Activated gamma-delta T cell (primary cell): ENCODE data around the gene SULF2.
"Not testable (repeated sequence)": the region's sequence is repeated elsewhere in the genome, so short reads cannot be mapped to it uniquely, and the experiment has no call there.

Experiments
- DNase-seq: peaks from one replicate; lab custom pipeline; 2025; lab: John Stamatoyannopoulos, UW

The SULF2 gene

DNA sequence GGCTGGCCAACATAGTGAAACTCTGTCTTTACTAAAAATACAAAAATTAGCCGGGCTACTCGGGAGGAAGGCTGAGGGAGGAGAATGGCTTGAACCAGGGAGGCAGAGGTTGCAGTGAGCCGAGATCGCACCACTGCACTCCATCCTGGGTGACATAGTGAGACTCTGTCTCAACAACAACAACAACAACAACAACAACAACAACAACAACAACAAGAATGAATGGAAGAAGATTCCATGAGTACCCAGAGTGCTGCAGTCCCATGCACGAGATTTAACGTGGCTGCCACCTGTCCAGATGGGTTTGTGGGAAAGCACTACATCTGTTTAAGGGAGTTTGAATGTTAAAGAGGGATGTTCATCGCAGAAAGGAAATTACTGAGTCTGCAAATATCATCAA, 19.7 kb upstream of the SULF2 start:
- DNase-seq = not testable (repeated sequence)

DNA sequence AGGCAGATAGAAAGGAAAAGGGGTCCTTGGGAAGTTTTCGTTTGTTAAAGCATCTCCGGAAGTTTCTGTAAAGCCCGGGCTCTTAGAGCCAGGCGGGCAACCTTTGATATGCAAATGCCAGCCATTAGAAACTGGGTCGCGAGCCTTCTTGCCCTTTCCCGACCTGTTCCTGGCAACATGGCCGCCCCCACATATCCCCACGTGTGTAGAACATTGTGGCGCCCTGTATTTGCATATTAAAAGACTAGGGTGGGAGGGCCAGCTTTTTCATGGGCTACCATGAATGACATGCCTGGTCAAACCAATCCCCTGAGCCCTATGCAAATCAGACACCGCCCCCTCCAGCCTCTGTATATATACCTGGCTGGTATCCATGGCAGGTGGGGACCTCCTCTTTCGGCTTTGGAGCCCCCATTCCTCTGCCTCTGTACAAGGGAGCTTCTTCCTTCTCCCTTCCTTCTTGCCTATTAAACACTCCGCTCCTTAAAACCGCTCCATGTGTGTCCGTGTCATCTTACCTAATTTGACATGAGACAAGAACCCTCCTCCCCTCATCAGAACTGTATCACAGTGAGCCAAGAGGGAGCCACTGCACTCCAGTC, 19.0 kb upstream of the SULF2 start:
- DNase-seq = not testable (repeated sequence)

DNA sequence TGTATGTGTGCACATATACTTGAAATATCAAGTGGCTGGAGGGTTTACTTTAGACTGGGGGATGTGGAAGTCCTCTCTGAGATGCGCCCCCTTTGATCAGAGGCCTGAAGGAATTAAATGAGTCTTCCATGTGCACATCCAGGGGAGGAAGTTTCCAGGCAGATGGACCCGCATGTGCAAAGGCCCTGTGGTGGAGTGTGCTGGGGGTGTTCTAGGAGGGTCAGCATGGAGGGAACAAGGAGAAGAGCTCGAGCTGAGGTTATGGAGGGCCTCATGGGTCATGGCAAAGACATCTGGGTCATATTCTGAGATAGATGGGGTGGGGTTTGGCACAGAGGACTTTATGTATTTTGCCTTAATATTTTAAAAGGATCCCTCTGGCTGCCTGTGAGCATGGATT, 17.7 kb upstream of the SULF2 start:
- DNase-seq = no peak

DNA sequence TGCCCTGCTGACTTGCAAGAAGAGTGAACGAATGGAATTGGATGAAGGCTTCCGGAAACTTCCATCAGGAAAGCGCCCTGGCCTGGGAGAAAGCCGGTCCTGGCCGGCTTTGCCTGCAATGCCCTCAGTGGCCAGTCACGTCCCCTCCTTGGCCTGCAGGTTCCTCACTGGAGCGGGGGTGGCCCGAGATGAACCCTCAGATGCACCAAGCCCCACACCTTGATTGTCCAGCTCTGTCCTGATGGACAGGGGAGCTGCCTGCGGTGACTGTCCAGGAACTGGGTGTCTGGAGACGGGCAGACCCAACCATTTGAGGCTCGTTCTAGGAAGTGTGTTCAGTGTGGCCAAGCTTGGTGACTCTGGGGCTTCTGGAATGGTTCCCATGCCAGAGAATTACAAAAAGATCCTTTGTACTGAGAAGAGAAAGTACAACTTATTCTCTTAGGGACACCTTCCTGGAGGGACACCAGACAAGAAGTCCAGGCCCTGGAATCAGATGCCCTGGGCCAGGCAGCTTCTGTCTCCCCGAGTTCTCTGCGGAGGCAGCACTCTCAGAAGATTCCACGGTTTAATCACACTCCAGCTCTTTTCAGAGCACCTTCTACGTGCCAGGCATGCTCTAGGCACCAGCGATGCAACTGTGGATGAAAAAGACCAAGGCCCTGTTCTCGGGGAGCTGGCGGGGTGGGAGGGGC, 17.1 kb upstream of the SULF2 start:
- DNase-seq = no peak

DNA sequence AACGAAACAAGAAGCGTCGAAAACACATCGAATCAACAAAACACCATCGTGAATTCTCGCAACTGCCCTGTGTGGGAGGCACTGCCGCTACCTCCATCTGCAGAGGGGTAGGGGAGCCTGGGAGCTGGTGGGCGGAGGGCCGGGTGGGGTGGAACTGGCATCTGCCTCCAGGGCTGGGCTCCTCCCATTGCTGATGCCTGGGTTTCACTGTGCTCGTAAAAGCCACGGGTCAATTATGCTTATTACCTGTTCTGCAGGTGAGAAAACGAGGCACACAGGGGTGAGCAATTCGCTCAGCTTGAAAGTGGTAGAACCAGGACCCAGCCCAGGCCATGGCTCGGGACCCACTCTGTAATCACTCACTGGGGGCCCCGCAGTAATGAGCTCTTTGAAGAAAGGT, 16.5 kb upstream of the SULF2 start:
- DNase-seq = no peak

DNA sequence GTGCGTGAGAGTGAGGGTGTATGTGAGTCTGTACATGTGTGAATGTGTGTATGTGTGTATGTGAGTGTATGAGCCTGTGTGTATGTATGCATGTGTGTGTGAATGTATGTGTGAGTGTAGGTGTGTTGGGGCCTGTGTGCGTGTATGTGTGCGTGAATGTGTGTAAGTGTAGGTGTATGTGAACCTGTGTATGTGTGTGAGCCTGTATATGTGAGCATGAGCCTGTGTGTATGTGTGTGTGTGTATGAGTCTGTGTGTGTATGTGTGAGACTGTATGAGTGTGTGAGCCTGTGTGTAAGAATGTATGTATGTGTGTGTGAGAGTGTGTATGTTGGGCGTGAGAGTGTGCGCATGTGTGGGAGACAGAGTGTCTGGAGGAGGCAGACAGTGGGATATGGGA, 15.8 kb upstream of the SULF2 start:
- no peak for DNase-seq

DNA sequence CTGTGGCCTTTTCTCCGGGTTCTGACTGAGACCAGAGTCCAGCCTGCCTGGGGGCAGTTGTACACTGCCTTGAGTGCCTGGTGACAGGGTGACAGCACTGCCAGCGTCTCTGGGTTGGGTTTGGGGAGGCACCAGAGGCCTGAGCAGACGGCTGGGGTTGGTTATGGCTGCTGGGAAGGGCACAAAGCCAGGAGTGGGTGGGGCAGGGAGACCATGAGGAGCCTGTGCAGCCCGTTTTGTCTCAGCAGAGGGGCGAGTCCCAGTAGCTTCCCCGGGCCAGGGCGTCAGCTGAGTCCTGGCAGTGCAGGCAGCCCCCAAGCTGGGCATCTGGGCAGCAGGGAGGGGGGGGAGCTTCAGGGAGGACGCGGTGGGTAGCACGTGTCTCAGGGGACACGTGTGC, 15.3 kb upstream of the SULF2 start:
- DNase-seq = no peak

DNA sequence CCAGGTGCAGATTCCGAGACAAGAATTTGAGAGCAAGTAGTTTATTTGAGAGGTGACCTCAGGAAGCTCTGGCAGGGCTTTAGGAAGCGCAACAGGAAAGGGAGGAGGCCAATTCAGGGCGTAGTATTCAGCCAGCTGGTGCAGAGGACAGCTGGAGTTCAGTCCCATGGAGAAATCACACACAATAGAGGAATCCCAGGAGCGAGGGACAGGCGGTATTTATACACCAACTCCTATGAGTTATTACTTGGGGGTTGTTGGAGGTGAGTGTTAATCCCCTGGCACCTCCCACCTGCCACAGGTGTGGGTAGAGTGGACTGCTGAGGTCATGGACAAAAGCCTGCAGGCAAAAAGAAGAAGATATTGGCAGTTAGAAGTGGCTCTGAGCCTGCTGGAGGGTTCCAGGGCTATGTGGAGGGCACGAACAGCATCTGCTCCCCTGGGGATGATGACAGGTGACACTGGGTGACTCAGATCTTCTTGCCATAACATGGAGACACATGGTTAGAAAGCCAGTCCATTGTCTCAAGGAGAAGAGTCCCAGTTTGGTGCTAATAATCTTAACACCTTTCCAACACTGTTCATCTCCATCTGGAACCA, 13.9 kb upstream of the SULF2 start:
- no peak for DNase-seq

DNA sequence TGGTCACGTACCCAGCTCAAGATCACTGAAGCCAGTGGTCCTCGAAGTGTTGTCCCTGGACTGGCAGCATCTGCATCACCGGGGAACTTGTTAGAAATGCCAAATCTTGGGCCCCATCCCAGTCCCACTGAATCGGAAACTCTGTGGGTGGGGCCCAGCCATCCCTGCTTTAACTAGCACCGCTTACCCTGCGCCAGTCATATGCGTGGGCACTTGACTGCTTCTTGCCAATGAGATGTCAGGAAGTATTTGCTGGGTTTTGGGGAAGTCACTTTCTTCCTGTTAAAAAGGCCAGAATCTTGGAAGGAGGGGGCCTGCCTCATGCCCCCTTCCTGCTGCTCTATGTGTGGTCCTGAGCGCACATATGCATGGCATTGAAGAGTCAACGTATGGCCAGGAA, 11.7 kb upstream of the SULF2 start:
- DNase-seq = no peak

DNA sequence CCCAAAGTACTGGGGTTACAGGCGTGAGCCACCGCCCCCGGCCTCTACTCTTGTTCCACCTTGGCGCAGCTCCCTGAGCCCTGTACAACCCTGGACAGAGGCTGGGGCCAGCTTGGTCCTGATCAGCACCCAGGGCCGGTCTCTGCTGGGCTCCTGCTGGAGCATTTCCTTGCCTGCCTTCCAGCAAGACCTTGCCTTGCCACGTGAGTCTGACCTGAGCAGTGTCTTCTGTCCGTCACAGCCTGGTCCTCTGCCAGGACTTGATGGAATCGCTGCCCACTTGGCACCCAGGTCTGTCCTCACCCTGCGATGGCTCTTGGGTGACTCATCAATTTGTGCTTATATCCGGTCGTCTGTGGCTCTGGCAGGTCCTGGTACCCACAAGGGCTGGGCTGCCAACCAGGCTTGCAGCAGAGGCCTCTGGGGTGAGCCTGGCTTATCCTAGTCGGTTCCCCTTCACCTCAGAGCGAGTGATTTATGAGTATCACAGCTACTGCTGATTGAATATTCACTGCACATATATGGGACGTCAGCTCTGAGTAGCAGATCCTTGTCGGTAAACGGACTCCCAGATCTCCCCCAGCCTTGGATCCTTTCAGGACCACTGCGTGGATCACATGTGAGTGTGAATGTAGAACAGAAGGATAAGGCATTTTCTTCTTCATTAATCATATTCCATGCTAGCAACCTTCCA, 10.1 kb upstream of the SULF2 start:
- no peak for DNase-seq

DNA sequence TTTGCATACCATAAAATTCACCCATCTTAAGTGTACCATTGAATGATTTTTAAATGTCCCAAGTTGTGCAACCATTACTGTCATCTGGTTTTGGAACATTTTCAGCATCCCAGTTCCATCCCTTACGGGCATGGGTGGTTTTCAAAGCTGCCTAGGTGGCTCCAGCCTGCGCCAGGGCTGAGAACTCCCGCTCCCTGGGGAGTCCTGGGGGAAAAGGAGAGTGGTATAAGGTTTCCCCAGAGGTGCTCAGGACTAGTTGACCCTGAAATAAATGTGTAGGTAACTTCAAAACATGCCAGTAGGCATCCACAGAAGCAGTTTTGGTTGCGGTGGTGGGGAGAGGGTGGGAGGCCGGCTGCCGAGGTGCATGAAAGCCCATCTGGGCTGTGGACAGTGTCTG, 9.0 kb upstream of the SULF2 start:
- not testable (repeated sequence) for DNase-seq

DNA sequence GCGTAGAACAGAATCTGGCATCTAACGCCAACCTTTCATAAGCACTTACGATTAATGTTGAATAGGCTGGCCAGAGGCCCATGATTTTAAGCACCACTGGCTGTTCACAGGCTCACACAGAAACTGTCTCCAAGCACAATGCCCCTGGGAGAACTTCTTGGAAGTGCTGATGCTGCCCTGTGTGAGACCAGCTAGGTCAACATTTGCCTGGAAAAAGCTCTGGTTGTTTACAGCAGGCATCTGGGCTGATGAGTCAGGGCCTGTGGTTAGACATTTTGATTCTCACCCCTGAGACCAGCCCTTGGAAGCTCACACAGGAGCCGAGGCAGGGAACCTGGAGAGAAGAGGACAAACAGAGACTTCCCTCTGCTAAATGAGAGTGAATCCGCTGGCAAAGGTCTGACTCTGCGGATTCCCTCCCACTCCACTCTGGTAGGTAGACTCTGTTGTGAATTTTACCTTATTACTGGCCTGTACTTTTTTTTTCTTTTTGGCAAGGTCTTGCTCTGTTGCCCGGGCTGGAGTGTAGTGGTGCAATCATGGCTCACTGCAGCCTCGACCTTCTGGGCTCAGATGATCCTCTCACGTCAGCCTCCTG, 6.8 kb upstream of the SULF2 start:
- DNase-seq = no peak

DNA sequence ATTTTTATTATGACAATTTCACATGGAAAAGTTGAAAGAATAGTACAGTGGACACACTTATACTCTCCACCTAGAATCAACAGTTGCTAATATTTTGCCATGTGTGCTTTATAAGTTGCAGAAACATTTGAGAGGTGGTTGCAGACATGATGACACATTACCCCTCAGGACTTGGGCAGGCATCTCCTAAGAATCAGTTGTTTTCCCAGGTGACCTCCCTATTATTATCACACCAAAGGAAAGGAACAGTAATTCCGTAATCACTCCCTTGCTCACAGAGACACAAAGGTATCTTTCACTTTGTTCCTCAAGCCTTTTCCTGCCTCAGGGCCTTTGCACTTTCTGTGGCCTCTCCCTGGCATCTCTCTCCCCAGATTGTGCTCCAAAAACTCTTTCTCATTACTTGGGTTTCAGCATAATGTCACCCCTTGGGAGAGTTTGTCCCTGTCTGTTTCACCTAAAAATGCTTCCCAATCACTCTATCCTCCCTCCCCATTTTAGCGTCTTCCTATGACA, 5.9 kb upstream of the SULF2 start:
- DNase-seq = no peak

DNA sequence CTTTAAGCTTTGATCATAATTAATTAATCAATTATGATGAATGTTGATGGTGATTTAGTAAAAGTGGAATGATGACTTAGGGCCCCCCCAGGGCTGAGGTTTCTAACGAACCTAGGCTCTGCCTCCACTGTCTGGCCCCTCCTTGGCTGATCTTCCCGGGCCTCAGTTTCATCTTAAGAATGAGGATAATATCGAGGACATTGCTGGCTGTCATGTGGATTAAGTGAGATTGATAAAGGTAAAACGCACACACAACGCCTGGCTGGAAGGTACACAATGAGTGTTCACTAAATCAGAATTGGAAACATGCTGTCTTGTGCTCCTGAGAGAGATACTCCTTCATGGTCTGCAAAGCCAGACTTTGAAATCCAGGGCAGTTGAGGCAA, 5.3 kb upstream of the SULF2 start:
- no peak for DNase-seq

DNA sequence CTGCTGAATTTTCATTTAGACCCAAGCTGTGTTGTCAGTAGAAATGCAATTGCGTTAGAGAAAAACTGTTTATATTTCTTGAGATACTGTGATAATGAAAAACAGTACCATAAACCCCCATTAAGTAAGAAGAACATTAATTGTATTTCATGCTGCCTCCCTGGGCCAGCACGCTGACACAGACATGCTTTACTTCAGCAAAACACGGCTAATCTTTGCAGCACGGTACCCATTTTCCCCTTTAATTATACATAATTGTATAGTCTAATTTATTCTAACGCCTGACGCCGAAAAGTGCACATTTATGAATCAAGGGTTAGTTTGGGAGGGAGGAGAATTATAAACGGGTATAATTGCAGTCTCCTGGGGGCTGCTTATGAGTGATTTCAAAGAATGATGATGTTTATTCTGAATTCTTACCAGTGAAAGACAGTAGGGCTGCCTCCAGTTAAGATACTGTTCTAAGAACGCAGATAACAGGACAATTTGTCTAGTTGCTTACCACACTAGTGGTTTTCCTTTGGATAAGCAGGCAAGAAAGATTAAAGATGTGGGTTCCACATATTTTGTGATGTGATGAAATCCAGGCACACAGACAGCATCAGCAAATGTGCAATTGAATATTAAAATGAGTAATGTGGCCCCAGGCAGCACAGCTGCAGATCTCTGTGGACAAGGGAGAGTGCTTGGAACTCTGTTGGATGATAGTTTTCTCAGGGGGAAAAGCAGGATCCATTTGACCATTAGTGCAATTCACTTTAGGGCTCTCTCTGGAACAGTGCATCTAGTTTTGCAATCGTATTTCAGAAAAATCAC, 4.7 kb upstream of the SULF2 start:
- DNase-seq = no peak

DNA sequence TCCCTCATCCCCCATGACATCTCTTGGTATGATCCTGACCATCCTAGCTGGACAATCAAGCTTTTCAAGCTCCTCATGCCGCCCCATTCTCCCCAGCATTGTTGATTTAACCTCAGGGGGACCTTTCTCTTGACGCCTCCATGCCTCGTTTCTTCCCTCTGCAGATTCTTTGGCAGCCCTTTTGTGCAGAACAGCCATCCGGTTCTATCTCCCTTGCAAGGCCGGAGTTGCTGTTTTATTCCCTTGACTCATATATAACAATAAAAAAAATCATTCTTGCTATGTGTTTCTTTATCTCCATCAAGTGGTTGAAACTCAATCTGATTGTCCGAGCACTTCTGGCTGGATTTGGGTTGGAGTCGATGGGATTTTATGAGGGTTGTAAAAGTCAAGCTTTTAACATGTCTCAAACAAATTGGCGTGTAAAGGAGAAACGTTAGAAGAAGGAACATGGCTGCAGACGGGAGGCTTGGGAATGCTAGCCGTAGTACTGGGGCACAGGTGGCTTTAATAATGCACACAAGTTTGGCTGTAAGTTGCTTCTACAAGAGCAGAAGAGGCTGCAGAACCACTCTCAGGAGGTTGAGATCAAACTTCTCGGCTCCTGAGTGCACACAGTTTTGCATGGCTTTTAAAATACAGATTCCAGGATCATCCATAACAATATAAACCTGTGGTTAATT, 3.9 kb upstream of the SULF2 start:
- no peak for DNase-seq

DNA sequence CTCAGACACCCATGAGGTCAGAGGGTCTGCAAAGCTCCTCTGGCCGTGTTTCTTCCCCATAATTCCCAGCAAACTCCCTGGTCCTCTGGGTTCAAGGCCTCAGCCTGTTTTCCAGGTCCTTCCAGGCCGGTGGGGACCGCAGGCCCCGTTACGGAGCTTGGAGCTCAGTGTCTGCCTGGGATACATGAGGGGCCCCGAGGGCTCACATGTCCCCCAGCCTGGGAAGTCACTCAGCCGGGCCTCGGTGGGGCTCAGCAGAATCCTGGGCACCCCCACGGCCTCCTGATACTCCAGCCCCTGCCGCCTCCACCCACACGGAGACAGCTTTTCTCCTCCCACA, 3.4 kb upstream of the SULF2 start:
- DNase-seq = no peak

DNA sequence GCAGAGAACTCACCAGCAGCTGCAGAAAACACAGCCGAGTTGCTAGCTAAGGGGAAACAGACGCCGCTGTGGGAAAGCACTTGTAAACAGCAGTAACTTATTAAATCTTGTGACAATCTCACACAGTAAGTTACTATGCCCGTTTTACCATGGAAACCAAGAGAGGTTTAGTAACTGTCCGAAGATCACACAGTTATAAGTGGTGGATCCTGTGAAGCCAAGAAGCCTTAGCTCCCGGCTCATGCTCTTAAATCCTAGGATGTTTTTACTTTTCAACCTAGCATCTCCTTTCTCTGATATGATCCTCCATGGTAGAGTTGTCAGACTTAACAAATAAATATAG, 1.5 kb upstream of the SULF2 start:
- no peak for DNase-seq

DNA sequence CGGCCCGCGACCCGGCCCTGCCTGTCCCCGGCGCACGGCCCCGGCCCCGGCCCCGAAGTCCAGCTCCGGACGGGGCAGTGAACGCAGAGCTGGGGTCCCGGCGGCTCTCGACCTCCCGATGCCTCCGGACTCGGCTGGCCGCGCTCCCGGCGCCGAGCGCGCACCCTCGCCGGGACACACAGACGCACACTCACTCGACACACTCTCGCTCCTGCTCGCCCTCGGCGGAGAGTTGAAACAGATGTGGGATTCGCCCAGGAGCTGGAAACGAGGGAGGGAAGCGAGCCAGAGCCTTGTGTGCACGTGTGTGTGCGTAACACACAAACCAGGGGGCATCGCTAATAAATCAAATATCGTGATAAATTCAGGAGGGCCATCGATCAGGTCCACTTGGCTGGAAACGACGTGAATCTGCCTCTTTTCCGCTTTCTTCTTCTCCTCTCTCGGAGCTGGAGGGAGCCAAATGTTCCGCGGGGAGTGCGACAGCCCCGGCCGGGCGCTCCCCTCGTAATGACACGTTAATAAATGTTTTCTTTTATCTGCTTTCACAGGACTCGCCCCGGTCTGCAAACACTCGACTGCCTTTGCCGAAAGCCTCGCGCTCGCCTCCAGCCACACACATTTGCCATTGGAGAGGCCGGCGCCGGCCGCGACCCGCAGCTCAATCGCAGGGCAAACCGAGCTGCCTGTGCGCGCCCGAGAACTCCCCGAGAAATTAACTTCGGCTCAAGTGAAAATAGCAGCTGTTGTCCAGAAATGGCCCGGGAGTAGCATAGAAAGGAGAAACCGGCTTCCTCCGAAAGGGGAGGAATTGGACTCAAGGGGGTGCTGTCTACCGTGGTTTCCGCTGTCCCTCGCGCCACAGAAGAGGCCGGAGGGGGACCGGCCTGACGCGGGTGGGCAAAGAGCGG, 828 bp upstream of the SULF2 start:
- no peak for DNase-seq
